Myocyte (in vitro differentiated cells): Measurements from ENCODE around the gene BEND2. TPM values are rescaled to one million over a fixed set of nuclear protein-coding genes. Genes with fewer than 3 reads are reported as not detected.
A peak's percentile ranks its signal among the peaks of the same experiment; 100 is the strongest.
"Not testable (repeated sequence)": the region's sequence is repeated elsewhere in the genome, so short reads cannot be mapped to it uniquely, and the experiment has no call there.

Experiments
- DNase-seq: peaks from one replicate; pipeline ENCODE4 v3.0.0-alpha.2; 2012; ENCODE audit warnings: low read depth
- polyA plus RNA-seq: library from polyadenylated mRNA; unstranded; fragments of >200 nt; gene quantifications from one replicate; pipeline ENCODE4 v1.2.1, GENCODE V29; 2012; ENCODE audit warnings: missing spikeins
- total RNA-seq: library from RNA; depleted of rRNA; stranded (reverse); fragments of >200 nt; gene quantifications from 2 replicates; pipeline ENCODE4 v1.2.3, GENCODE V29; 2014

BEND2 gene
- not detected in 2 replicates for total RNA-seq
- not detected for polyA plus RNA-seq

GRCh38 chrX:18220786-18221185 lies at the start of gene BEND2:
Gene BEND2 (minus strand): TSS chrX:18220886. CDS start chrX:18220750, 136 bp downstream.
- DNase-seq, result no peak

DNA sequence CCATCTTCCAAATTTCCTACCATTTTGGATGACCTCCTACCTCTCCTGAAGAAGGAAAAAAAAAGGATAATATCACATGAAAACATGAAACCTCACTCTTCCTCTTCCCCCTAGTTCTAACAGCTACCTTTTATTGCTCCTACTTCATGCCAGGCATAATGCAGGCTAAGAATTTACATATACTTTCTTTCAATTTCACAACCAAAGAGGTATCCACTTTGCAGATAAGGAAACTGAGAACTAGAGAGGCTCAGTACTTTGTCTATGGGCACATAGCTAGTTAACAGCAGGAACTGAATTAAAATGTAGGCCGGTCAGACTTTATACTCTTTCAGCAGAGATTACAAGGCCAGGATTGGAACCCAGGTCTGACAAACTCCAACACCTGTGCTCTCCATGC lies 34.4 kb upstream of the BEND2 start:
- no peak for DNase-seq

DNA sequence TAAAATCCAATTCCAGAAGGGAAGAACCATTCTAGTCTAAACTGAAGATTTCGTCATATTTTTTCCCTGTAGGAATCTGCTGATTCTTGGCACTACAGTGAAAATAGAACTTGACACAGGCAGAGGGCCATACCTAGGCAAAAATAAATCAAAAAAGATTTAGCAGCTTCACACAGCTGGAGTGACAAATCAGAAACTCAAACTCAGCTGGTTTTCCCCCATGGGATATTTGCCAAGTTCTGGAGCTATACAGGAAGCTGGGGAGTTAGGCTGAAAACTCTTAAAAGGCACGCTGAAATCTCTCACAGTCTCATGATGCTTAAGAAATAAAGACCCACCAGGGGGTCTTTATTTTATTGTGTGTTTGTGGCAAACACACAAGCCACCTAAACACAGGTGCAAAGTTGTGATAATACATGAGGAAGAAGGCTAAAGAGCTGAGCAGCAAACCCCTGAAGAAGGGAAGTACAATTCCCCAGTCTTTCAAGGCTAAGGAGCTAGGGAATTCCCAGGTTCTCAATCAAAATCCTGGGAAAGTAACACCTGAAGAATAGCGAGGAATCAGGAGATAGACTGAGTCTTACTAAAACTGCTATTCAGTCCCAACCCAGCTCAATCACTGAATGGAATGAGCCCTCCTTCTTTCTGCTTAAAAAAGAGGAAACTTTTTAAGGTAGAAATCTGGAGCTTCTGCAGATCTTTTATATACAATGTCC lies 32.1 kb upstream of the BEND2 start:
- DNase-seq, result peak; percentile 7

- DNase-seq, result not testable (repeated sequence)
Observed at GRCh38 chrX:18229646-18230045, 9.0 kb upstream of the BEND2 start.

DNA sequence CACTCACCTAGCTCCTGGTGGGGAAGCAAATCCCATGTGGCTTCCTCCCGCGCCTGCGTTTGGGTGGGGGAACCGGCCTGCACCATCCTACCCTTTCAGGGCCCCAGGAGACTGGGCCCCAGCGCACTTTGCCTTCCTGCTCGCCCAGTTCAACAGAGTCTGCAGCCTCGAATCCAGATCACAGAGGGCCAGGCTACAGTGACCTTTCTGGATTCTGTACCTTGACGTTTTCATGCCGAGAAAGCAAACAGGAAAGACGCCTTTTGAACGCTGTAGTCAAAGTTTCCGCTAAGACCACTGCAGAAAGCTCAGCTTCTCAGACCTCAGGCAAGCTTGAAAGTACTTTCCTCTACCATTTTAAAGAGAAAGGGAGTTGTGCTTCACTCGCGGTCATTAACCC lies 7.4 kb upstream of the BEND2 start:
- no peak for DNase-seq

DNA sequence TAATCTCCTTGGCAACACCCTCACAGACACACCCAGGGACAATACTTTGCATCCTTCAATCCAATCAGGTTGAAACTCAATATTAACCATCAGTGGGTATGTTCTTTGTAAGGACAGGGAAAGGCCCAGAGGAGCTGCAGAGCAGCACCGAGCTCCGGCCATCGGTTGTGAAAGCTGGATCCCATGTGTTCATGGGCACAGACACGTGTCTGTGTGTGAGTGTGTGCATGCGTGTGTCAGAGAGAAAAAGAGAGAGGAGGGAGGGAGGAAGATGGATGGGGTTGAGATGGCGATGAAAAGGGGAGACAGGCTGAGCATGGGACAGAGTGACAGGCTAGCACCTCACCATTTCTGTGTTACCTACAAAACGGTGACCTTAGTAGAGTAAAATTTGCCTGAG lies 6.8 kb upstream of the BEND2 start:
- no peak for DNase-seq

DNA sequence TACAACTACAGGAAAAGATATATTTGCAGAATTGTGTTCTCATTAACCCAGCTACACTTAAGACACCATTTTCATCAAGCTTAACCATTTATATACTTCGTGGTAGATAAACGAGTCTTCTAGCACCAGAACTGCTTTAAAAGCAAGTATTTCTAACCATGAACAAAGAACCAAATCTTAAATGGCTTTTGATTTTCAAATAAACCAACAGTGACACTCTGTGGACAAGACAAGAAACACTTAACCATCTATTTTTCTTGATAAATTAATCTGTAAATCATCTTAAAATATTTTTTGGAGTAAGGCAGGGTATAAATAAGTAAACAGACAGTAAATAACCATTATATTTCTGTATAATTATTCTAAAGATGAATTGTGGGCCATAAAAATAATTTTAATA lies 10.2 kb downstream of the BEND2 start:
- DNase-seq, result peak; percentile 6

DNA sequence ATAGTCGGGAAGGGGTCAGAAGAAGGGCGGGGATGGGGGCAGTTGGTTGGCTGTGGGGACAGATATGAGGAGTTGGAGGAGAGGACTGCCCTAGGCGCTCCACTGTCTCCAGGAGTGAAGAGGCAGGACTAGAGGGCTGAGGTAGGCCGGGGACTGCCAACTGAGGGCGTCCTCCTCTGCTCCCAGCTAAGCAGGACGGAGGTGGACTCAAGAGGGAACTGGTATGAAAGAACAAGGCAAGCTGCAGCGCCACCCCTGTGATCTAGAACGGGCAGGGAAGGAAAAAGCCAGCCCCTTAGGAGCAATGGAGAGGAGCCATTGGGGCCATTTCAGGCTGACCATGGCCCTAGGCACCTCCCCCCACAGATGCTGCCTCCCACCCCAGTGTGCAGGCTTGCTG lies 14.0 kb downstream of the BEND2 start:
- DNase-seq, result no peak

DNA sequence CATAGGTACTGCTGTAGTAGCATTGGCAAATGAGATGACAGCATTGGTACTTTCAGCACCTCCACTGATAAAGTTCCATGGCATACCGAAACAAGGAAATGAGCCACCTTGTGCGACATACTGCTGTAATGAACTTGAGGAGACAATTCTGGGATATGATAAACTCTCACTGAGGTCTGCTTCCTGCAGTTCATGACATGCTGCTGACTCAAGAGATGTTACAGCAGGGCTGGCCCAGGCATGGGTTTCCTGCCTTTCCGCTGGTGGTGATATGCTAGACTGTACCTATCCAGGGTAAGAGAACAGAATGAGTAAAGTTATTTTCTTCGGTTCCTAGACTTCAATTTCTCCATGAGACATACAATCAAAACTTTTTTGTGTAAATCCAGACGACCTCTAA lies 17.1 kb downstream of the BEND2 start:
- no peak for DNase-seq

DNA sequence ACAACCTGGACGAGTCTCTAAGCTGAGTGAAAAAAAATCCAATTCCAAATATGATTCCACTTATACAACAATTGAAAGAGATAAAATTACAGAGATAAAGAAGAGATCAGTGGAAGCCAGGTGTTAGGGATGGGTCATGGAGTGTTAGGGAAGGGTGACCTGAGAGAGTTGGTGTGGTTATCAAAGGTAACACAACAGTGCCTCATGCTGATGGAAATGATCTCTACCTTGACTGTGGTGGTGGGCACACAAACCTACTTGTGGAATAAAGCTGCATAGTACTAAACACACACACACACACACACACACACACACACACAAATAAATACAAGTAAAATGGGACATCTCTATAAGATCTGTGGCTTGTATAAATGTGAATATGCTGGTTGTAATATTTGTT lies 26.0 kb downstream of the BEND2 start:
- DNase-seq, result no peak

- DNase-seq, result no peak
Observed at GRCh38 chrX:18179446-18179845, 41.2 kb downstream of the BEND2 start.

DNA sequence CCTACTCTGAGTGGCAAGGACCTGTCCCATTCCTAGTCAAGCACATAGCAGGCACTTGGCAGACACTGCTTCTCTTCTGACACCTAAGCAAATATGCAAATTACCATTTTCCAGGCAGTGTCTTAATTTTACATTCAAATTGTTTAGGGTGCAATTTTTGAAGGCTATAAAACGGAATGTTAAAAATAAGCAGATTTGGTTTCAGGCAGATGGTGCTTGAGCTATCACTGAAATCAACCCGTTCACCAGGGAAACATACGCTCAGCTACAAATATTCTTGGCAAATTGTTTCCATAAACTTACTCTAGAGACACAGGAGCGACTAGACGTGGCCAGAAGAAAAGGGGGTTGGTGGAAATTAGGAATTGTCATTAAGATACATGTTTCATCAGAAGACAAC lies 45.7 kb downstream of the BEND2 start:
- no peak for DNase-seq

DNA sequence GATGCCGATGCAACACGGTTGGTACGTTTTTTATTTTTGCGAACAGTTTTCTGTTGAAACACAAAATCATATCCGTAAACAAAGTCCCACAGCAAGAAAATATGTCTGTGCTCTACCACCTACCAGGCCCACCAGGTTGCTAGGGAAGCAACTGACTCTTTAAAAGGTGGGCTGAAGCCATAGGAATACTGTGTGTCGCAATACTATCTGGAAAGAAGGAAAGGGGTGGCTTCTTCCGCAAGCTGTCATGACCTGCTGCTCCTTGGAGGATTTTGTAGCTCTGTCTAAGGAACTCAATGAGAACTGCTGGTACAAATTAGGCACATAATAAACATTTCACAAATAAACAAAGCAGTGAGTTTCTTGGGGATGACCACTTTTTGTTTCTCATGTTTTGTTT lies 46.5 kb downstream of the BEND2 start:
- DNase-seq, result no peak

GRCh38 chrX:18173494-18174180 lies 47.0 kb downstream of the BEND2 start:
- DNase-seq, result no peak

DNA sequence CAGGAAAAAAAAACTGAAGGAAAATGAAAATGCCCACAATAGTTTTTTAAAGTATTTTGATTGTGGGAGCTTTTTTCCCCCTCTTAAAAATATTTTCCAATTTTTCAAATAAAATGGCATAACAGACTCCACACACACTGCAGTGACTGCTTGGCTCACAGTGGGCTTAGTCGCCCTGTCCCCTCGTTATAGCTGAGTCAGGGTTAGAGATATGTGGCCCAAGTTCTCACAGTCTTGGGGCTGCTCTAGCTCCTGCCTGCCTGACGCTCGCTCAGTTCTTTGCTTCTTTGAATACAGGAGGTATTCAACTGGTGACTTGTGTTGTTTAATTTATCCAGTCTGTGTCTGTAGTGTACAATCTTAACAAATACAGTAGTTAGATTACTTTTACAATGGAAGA lies 47.7 kb downstream of the BEND2 start:
- DNase-seq, result no peak

DNA sequence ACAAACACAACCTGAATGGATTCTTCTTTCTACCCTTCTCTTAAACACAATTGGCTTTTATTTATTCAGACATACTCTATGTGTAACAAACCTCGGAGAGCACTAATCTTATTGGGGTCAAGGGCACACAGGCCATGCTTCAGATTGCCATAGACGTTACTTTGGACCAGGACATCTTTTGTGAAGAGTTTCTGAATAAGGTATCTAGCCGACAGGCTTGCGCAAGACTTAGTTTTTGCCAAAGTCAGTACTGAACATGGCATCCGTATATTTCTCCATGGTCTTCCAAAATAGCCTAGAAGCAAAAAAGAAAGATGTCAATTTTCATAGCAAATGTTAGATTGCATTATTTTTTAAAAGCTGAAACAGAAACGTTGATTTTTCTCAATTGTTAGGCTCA lies 49.8 kb downstream of the BEND2 start:
- no peak for DNase-seq

- no peak for DNase-seq
Observed at GRCh38 chrX:18166068-18166467, 54.6 kb downstream of the BEND2 start.

- DNase-seq, result no peak
Observed at GRCh38 chrX:18160369-18160768, 60.3 kb downstream of the BEND2 start.

DNA sequence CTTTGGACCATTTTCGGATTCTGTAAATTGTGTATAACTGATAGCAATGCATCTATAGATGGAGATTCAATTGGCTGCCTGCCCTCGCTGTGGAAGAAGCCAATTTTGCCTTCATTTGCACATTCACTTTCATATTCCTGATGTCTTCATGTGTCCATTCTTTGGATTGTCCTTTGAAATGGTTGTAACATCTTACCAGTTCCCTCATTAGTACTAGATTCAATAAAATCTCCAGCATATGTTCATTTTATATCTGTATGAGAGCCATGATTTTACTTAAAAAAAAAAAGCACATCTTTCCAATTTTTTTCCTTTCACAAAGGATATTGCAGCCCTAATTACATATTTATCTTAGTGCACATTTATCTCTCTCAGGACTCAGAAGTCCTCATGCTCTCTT lies 61.7 kb downstream of the BEND2 start:
- no peak for DNase-seq

DNA sequence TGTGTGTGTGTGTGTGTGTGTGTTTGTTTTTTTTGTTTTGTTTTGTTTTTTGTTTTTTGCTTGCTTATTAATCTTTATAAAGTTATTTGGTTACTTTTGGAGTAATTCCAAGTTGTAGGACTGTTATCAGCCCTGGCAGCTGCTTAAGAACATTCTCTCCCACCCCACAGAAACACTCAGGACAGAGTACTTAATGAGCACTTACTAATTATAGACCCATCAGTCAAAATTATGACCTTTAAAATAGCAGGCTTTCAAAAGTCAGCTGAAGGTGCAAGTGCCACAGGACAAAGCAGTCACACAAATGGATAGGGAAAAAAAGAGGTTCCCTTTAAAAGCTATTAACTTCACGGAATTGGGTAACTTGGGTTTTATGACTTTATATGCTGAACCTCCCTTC lies 69.0 kb downstream of the BEND2 start:
- DNase-seq, result no peak

DNA sequence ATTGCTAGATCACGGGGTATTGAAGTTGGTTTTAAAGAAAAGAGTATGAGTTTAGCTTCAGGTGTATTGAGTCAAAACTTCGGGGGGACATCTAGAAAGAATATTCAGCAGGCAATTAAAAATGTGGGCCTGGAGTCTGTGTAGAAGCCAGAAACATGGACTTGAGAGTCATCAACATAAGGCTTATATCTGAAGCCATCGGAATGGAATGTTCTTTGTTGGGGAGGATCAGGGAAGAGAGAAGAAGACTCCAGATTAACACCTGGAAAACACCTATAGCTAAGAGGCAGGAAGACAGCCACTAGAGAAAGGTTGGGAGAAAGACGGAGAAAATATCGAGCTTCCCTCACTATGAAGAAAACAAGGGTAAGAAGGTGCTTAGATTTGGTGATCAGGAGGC lies 69.5 kb downstream of the BEND2 start:
- DNase-seq, result no peak

- DNase-seq, result no peak
Observed at GRCh38 chrX:18149454-18149853, 71.2 kb downstream of the BEND2 start.

DNA sequence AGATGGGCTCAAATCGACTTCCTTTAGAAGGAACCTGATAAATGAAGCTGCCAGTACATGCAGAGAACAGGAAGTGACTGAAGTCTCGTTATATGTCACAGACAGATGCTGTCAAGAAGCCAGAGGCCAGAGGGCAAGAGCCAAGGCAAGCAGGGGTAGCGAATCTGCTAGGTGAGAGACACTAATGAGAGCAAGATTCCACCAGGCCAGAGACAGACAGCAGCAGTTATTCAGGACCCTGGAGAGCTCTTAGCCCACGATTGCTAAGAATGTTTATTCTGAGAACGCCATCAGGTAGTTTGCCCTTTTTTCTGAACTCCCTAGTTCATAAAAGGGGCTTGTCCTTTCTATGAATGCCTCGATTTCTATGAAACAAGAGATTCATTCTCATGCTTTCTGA lies 73.7 kb downstream of the BEND2 start:
- peak; percentile 22 for DNase-seq
